ENCODE results near the gene SPRYD4. TPM values are rescaled to one million over a fixed set of nuclear protein-coding genes. Genes with fewer than 3 reads are reported as not detected.
A peak's percentile ranks its signal among the peaks of the same experiment; 100 is the strongest.

The SPRYD4 gene
- 2.0 TPM for total RNA-seq (ENCODE audit: unreplicated experiment)
- long read RNA-seq, full-length matches to known transcripts, result 11 of 11 reads
- long read RNA-seq, partial matches to known transcripts, result 0 of 11 reads
- long read RNA-seq, other reads (novel, unspliced or antisense), result 0 of 11 reads

DNA sequence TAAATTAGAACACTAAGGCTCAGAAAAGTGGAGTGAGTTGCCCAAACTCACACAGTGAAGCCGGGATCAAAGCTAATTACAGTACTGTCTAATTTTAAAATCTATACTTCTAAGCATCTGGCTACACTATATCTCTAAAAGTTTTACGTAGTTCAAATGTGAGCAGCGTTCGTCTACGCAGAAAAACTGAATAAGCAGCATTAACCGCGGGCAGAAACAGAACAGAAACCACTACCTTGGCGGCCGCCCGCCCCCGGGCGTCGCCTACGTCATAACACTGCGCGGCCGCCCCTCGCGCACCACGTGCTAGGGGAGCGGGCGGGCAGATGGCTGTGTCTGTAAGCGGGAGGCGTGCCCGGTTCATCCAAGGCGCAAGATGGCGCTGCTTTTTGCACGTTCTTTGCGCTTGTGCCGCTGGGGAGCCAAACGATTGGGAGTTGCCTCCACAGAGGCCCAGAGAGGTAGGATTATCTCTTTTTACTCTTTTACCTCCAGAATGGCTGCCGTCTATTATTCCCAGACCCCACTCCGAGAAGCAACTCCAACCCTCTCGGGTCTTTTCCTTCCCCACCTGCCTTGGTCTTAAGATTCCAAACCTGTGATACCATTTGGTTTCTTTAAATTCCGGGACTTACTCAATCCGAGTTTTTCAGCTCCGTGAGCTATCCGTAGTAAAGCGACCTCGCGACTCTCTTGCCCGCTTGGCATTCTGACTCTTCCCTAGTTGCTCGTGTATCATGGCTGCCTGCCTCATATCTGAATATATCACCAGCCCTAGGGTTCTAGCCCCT lies at the start of gene SPRYD4:
Gene SPRYD4 (plus strand): TSS at position 363 of the 791 bp plus-strand sequence. CDS start 14 bp downstream, at position 377.
- no peak for TF ChIP-seq CTCF (IDR thresholded peaks at IDR 0.05; ENCODE audit: unreplicated experiment)
- Mint-ChIP-seq H3K9me3 (ENCODE audit: unreplicated experiment) (no peaks in the 10 kb centered on the region), H3K4me1 (ENCODE audit: unreplicated experiment) (peaks cover 11% of the 10 kb centered on the region), H3K4me3 (ENCODE audit: unreplicated experiment) (peak within 1 kb of the TSS; percentile 98), H3K36me3 (ENCODE audit: low read depth, unreplicated experiment) (peaks cover 4% of the 10 kb centered on the region), H3K27ac (ENCODE audit: unreplicated experiment) (peak within 1 kb of the TSS; percentile 96), H3K27me3 (ENCODE audit: unreplicated experiment) (peaks cover 7% of the 10 kb centered on the region)
- peak; percentile 90 for DNase-seq (ENCODE audit: low spot score)

DNA sequence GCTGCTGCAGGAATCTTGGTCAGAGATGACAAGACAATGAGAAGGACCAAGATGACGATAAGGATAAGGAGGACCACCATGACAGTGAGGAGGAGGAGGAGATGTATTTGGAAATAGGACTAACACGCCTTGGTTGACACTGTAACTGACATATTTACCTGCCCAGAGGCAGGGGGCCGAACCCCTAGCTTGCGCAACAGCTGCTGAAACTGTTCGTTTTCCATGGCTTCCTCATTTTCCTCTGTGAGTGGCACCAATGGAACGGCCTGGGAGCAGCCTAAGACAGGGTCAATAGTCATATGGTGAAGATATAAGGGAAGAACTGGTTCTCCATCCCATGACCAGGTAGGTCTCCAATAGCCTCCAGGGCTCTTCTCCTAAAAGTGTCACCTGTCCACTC lies 48.0 kb upstream of the SPRYD4 start:
- no peaks in the 10 kb centered on the region for H3K27me3 Mint-ChIP-seq (ENCODE audit: unreplicated experiment)
- no peak overlapping the region for H3K27ac Mint-ChIP-seq (ENCODE audit: unreplicated experiment)
- H3K4me3 Mint-ChIP-seq (ENCODE audit: unreplicated experiment), result no peak overlapping the region
- H3K9me3 Mint-ChIP-seq (ENCODE audit: unreplicated experiment), result no peaks in the 10 kb centered on the region
- H3K36me3 Mint-ChIP-seq (ENCODE audit: low read depth, unreplicated experiment), result peaks cover 43% of the 10 kb centered on the region
- TF ChIP-seq CTCF (IDR thresholded peaks at IDR 0.05; ENCODE audit: unreplicated experiment), result no peak
- DNase-seq (ENCODE audit: low spot score), result no peak
- no peaks in the 10 kb centered on the region for H3K4me1 Mint-ChIP-seq (ENCODE audit: unreplicated experiment)

DNA sequence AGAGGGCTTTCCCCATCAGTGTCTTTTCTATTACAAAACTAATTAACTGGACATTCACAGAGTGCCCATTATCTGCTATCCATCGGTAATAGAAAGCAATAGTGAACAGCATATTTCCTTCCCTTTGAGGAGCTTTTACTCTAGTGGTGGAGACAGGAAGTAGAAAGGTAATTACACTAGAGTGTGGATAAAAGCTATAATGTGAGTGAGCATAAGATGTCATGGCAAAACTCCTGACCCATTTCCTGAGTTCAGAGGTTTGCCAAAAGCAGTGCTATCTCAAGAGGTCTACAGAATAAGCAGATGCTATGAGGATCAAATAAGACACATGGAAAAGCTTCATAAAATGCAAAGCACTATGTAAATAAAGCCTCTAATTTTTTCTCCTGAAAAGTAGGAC lies 43.2 kb upstream of the SPRYD4 start:
- Mint-ChIP-seq H3K9me3 (ENCODE audit: unreplicated experiment) (no peaks in the 10 kb centered on the region), H3K27ac (ENCODE audit: unreplicated experiment) (no peak overlapping the region), H3K27me3 (ENCODE audit: unreplicated experiment) (no peaks in the 10 kb centered on the region), H3K36me3 (ENCODE audit: low read depth, unreplicated experiment) (peaks cover 40% of the 10 kb centered on the region), H3K4me3 (ENCODE audit: unreplicated experiment) (no peak overlapping the region), H3K4me1 (ENCODE audit: unreplicated experiment) (no peaks in the 10 kb centered on the region)
- no peak for TF ChIP-seq CTCF (IDR thresholded peaks at IDR 0.05; ENCODE audit: unreplicated experiment)
- DNase-seq (ENCODE audit: low spot score), result no peak

- Mint-ChIP-seq H3K27ac (ENCODE audit: unreplicated experiment) (no peak overlapping the region), H3K4me1 (ENCODE audit: unreplicated experiment) (no peaks in the 10 kb centered on the region), H3K9me3 (ENCODE audit: unreplicated experiment) (no peaks in the 10 kb centered on the region), H3K4me3 (ENCODE audit: unreplicated experiment) (no peak overlapping the region), H3K27me3 (ENCODE audit: unreplicated experiment) (no peaks in the 10 kb centered on the region), H3K36me3 (ENCODE audit: low read depth, unreplicated experiment) (peaks cover 36% of the 10 kb centered on the region)
- no peak for TF ChIP-seq CTCF (IDR thresholded peaks at IDR 0.05; ENCODE audit: unreplicated experiment)
- no peak for DNase-seq (ENCODE audit: low spot score)
These were observed 42.4 kb upstream of the SPRYD4 start for GRCh38 chr12:56425940-56426438.

- Mint-ChIP-seq H3K9me3 (ENCODE audit: unreplicated experiment) (no peaks in the 10 kb centered on the region), H3K4me1 (ENCODE audit: unreplicated experiment) (no peaks in the 10 kb centered on the region), H3K27ac (ENCODE audit: unreplicated experiment) (no peak overlapping the region), H3K27me3 (ENCODE audit: unreplicated experiment) (no peaks in the 10 kb centered on the region), H3K4me3 (ENCODE audit: unreplicated experiment) (no peak overlapping the region), H3K36me3 (ENCODE audit: low read depth, unreplicated experiment) (peaks cover 27% of the 10 kb centered on the region)
- no peak for DNase-seq (ENCODE audit: low spot score)
- TF ChIP-seq CTCF (IDR thresholded peaks at IDR 0.05; ENCODE audit: unreplicated experiment), result no peak
These were observed 37.1 kb upstream of the SPRYD4 start for GRCh38 chr12:56431288-56431687.
